Measurements from ENCODE around the gene INO80.

Gene INO80

GRCh38 chr15:40988156-40988555, 127.9 kb downstream of the INO80 start:
- Histone ChIP-seq H3K36me3 (ENCODE audit: insufficient read depth, low read length) (peaks cover 19% of the 10 kb centered on the region), H3K4me1 (ENCODE audit: insufficient read depth, low read length) (no peaks in the 10 kb centered on the region), H3K9me3 (ENCODE audit: control insufficient read depth, insufficient read depth, low read length) (no peaks in the 10 kb centered on the region), H3K9ac (ENCODE audit: low read depth, low read length) (no peak overlapping the region)

GRCh38 chr15:40986820-40987219, 129.3 kb downstream of the INO80 start:
- Histone ChIP-seq H3K4me1 (ENCODE audit: insufficient read depth, low read length) (no peaks in the 10 kb centered on the region), H3K9ac (ENCODE audit: low read depth, low read length) (no peak overlapping the region), H3K36me3 (ENCODE audit: insufficient read depth, low read length) (peaks cover 22% of the 10 kb centered on the region), H3K9me3 (ENCODE audit: control insufficient read depth, insufficient read depth, low read length) (no peaks in the 10 kb centered on the region)

GRCh38 chr15:40985541-40986330, 130.3 kb downstream of the INO80 start:
- no peaks in the 10 kb centered on the region for H3K4me1 ChIP-seq (ENCODE audit: insufficient read depth, low read length)
- peaks cover 29% of the 10 kb centered on the region for H3K36me3 ChIP-seq (ENCODE audit: insufficient read depth, low read length)
- H3K9me3 ChIP-seq (ENCODE audit: control insufficient read depth, insufficient read depth, low read length): no peaks in the 10 kb centered on the region
- H3K9ac ChIP-seq (ENCODE audit: low read depth, low read length): no peak overlapping the region

GRCh38 chr15:40984964-40985363, 131.1 kb downstream of the INO80 start:
- H3K36me3 ChIP-seq (ENCODE audit: insufficient read depth, low read length): peaks cover 33% of the 10 kb centered on the region
- no peaks in the 10 kb centered on the region for H3K4me1 ChIP-seq (ENCODE audit: insufficient read depth, low read length)
- H3K9ac ChIP-seq (ENCODE audit: low read depth, low read length): no peak overlapping the region
- H3K9me3 ChIP-seq (ENCODE audit: control insufficient read depth, insufficient read depth, low read length): no peaks in the 10 kb centered on the region

- Histone ChIP-seq H3K36me3 (ENCODE audit: insufficient read depth, low read length) (peaks cover 37% of the 10 kb centered on the region), H3K9me3 (ENCODE audit: control insufficient read depth, insufficient read depth, low read length) (no peaks in the 10 kb centered on the region), H3K9ac (ENCODE audit: low read depth, low read length) (no peak overlapping the region), H3K4me1 (ENCODE audit: insufficient read depth, low read length) (no peaks in the 10 kb centered on the region)
Observed at GRCh38 chr15:40984406-40984805, 131.7 kb downstream of the INO80 start.

GRCh38 chr15:40982855-40983254, 133.2 kb downstream of the INO80 start:
- Histone ChIP-seq H3K4me1 (ENCODE audit: insufficient read depth, low read length) (no peaks in the 10 kb centered on the region), H3K9me3 (ENCODE audit: control insufficient read depth, insufficient read depth, low read length) (no peaks in the 10 kb centered on the region), H3K9ac (ENCODE audit: low read depth, low read length) (no peak overlapping the region), H3K36me3 (ENCODE audit: insufficient read depth, low read length) (peaks cover 38% of the 10 kb centered on the region)

GRCh38 chr15:40981186-40981585, 134.9 kb downstream of the INO80 start:
- Histone ChIP-seq H3K9ac (ENCODE audit: low read depth, low read length) (no peak overlapping the region), H3K9me3 (ENCODE audit: control insufficient read depth, insufficient read depth, low read length) (no peaks in the 10 kb centered on the region), H3K4me1 (ENCODE audit: insufficient read depth, low read length) (no peaks in the 10 kb centered on the region), H3K36me3 (ENCODE audit: insufficient read depth, low read length) (peaks cover 35% of the 10 kb centered on the region)

- Histone ChIP-seq H3K36me3 (ENCODE audit: insufficient read depth, low read length) (peaks cover 25% of the 10 kb centered on the region), H3K9me3 (ENCODE audit: control insufficient read depth, insufficient read depth, low read length) (no peaks in the 10 kb centered on the region), H3K4me1 (ENCODE audit: insufficient read depth, low read length) (no peaks in the 10 kb centered on the region), H3K9ac (ENCODE audit: low read depth, low read length) (no peak overlapping the region)
Observed at GRCh38 chr15:40978562-40978961, 137.5 kb downstream of the INO80 start.

- Histone ChIP-seq H3K36me3 (ENCODE audit: insufficient read depth, low read length) (peaks cover 25% of the 10 kb centered on the region), H3K9me3 (ENCODE audit: control insufficient read depth, insufficient read depth, low read length) (no peaks in the 10 kb centered on the region), H3K4me1 (ENCODE audit: insufficient read depth, low read length) (no peaks in the 10 kb centered on the region), H3K9ac (ENCODE audit: low read depth, low read length) (no peak overlapping the region)
Observed at GRCh38 chr15:40978141-40978540, 137.9 kb downstream of the INO80 start.

GRCh38 chr15:40976819-40977218, 139.3 kb downstream of the INO80 start:
- Histone ChIP-seq H3K4me1 (ENCODE audit: insufficient read depth, low read length) (no peaks in the 10 kb centered on the region; the same call in 1 of the 2 replicates), H3K9me3 (ENCODE audit: control insufficient read depth, insufficient read depth, low read length) (no peaks in the 10 kb centered on the region), H3K36me3 (ENCODE audit: insufficient read depth, low read length) (peaks cover 22% of the 10 kb centered on the region), H3K9ac (ENCODE audit: low read depth, low read length) (no peak overlapping the region)

GRCh38 chr15:40974879-40975278, 141.2 kb downstream of the INO80 start:
- H3K9ac ChIP-seq (ENCODE audit: low read depth, low read length): no peak overlapping the region
- H3K36me3 ChIP-seq (ENCODE audit: insufficient read depth, low read length): peaks cover 11% of the 10 kb centered on the region; the same call in 1 of the 2 replicates
- H3K9me3 ChIP-seq (ENCODE audit: control insufficient read depth, insufficient read depth, low read length): no peaks in the 10 kb centered on the region
- no peaks in the 10 kb centered on the region; the same call in 1 of the 2 replicates for H3K4me1 ChIP-seq (ENCODE audit: insufficient read depth, low read length)

GRCh38 chr15:40969363-40969762, 146.7 kb downstream of the INO80 start:
- Histone ChIP-seq H3K36me3 (ENCODE audit: insufficient read depth, low read length) (no peaks in the 10 kb centered on the region), H3K4me1 (ENCODE audit: insufficient read depth, low read length) (no peaks in the 10 kb centered on the region; the same call in 1 of the 2 replicates)

GRCh38 chr15:40968290-40969085, 147.6 kb downstream of the INO80 start:
- no peaks in the 10 kb centered on the region for H3K9me3 ChIP-seq (ENCODE audit: control insufficient read depth, insufficient read depth, low read length)
- no peak overlapping the region for H3K9ac ChIP-seq (ENCODE audit: low read depth, low read length)
- no peaks in the 10 kb centered on the region; the same call in 1 of the 2 replicates for H3K4me1 ChIP-seq (ENCODE audit: insufficient read depth, low read length)
- no peaks in the 10 kb centered on the region for H3K36me3 ChIP-seq (ENCODE audit: insufficient read depth, low read length)

More at GRCh38 chr15:40969363-40969762, 146.7 kb downstream of the INO80 start:
- H3K9me3 ChIP-seq (ENCODE audit: control insufficient read depth, insufficient read depth, low read length): no peaks in the 10 kb centered on the region
- no peak overlapping the region for H3K9ac ChIP-seq (ENCODE audit: low read depth, low read length)

GRCh38 chr15:40964634-40965033, 151.4 kb downstream of the INO80 start:
- H3K9me3 ChIP-seq (ENCODE audit: control insufficient read depth, insufficient read depth, low read length): no peaks in the 10 kb centered on the region

GRCh38 chr15:40964006-40964405, 152.1 kb downstream of the INO80 start:
- Histone ChIP-seq H3K4me1 (ENCODE audit: insufficient read depth, low read length) (peaks cover 15% of the 10 kb centered on the region; the same call in 1 of the 2 replicates), H3K9ac (ENCODE audit: low read depth, low read length) (no peak overlapping the region), H3K36me3 (ENCODE audit: insufficient read depth, low read length) (no peaks in the 10 kb centered on the region), H3K9me3 (ENCODE audit: control insufficient read depth, insufficient read depth, low read length) (no peaks in the 10 kb centered on the region)

More at GRCh38 chr15:40964634-40965033, 151.4 kb downstream of the INO80 start:
- peaks cover 13% of the 10 kb centered on the region; the same call in 1 of the 2 replicates for H3K4me1 ChIP-seq (ENCODE audit: insufficient read depth, low read length)
- H3K36me3 ChIP-seq (ENCODE audit: insufficient read depth, low read length): no peaks in the 10 kb centered on the region
- H3K9ac ChIP-seq (ENCODE audit: low read depth, low read length): no peak overlapping the region

Measured in ES-I3 (cell line).